Gastrocnemius medialis (tissue), 4 donors: ENCODE results near the gene BBS9. TPM values are rescaled to one million over a fixed set of nuclear protein-coding genes. Genes with fewer than 3 reads are reported as not detected.
A peak's percentile ranks its signal among the peaks of the same experiment; 100 is the strongest.

Experiments
- ATAC-seq, 2 donors: fragments of 150-250 bp; one replicate each; pipeline ENCODE4 v1.9.1; 2016
- DNase-seq, 2 donors: peaks; one replicate each; pipeline ENCODE4 v3.0.0-alpha.2; 2019
- H3K27ac ChIP-seq, 4 donors: fragments of 200-600 bp; sonication (generic); 1 replicate in 1 of 4; 2 replicates in 3 of 4; pipeline ENCODE4 v1.5.1; 2016 to 2018; ENCODE audit warnings: mild to moderate bottlenecking in 2 of 4, moderate library complexity in 1 of 4
- H3K27me3 ChIP-seq, 3 donors: fragments of 200-600 bp; sonication (generic) in 2 of 3; 1 replicate in 1 of 3; 2 replicates in 2 of 3; pipeline versions ENCODE4 v1.5.1 to v1.6.0; 2016 to 2019; ENCODE audit warnings: mild to moderate bottlenecking in 1 of 3, moderate library complexity in 1 of 3
- H3K36me3 ChIP-seq, 2 donors: fragments of 200-600 bp; sonication (generic) in 1 of 2; one replicate each; pipeline ENCODE4 v1.5.1; 2017 to 2018
- H3K4me1 ChIP-seq, 2 donors: fragments of 200-600 bp; sonication (generic) in 1 of 2; one replicate each; pipeline ENCODE4 v1.5.1; 2016 to 2017; ENCODE audit warnings: mild to moderate bottlenecking in 2 of 2
- H3K4me3 ChIP-seq, 4 donors: fragments of 200-600 bp; sonication (generic) in 3 of 4; 1 replicate in 1 of 4; 2 replicates in 3 of 4; pipeline ENCODE4 v1.5.1; 2016 to 2019; ENCODE audit warnings: mild to moderate bottlenecking in 2 of 4
- H3K9me3 ChIP-seq, 3 donors: fragments of 200-600 bp; sonication (generic) in 2 of 3; 1 replicate in 1 of 3; 2 replicates in 2 of 3; pipeline ENCODE4 v1.5.1; 2016 to 2019
- POLR2A ChIP-seq, 2 donors: fragments of 450-650 bp; IDR thresholded peaks; one replicate each; pipeline ENCODE4 v1.6.1; 2017; ENCODE audit warnings: antibody characterized with exemption in 2 of 2, mild to moderate bottlenecking in 2 of 2, moderate library complexity in 2 of 2
- in situ Hi-C, 4 donors: fragments of 200-750 bp; cut with MboI; loops; one replicate each; pipeline versions ENCODE4 v1.15.0 to v1.8.0; 2017; ENCODE audit warnings: low sequenced_read_pairs in 4 of 4
- intact Hi-C: fragments of 100-400 bp; cut with DNase I; formaldehyde crosslinking; loops from one replicate; pipeline ENCODE4 v1.15.1; 2023; ENCODE audit warnings: low total_unique reads
- total RNA-seq, 4 donors: library from RNA; depleted of rRNA; stranded (reverse); fragments of >200 nt; gene quantifications; one replicate each; pipeline versions ENCODE4 v1.1.0 to v1.2.3, GENCODE V29; 2016
- TF ChIP-seq, protein P1 (sequence below), 5 experiments: fragments of 450-650 bp in 3 of 5; fragments of 200-600 bp in 2 of 5; sonication (generic) in 2 of 5; IDR thresholded peaks in 4 of 5; conservative IDR thresholded peaks in 1 of 5; 1 replicate in 4 of 5; 2 replicates in 1 of 5; pipeline ENCODE4 v1.5.1; 2016 to 2019; ENCODE audit warnings: antibody characterized with exemption in 5 of 5, mild to moderate bottlenecking in 3 of 5, moderate library complexity in 3 of 5

Gene BBS9
- total RNA-seq, 4 donors from 2014 or later = 3.5 to 6.5 (median 5.4) TPM

DNA sequence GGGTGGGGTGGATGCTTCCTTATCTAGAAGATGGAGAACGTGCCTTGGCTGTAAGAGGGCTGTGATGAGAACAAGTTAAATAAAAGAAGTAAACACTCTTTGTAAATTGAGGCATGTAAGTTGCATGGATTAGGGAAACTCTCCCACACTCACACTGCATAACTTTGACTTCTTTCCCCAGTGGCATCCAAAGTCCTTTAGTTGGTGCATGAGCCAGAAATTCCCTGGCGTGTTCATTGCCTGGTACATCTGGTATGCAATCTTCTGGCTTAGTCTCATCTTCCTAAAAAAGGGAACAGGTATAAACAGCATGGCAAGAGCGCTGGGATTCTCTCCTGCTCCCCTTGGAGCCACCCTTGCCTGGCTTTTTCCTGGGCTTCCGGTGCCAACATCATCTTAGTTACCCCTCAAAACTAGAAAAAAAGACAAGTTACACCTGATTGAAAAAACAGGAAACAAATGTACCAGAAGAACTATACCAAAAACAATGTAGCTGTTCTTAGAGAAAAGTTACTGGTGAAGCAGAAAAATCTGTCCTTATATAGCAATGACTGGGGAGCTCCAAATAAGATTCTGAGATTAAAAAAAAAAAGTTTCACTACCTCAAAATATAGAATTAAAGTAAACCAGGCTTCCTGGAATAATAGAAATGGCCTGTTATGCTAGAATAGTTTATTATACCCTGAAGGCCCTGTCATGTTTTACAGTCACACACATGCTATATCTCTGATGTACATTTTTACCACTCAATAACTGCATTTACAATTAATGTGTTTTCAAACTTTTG is 30.0 kb upstream of the BBS9 start:
- Histone ChIP-seq H3K4me3 (no peak overlapping the region), H3K4me1 (peaks cover 13 to 31% of the 10 kb centered on the region in 2 donors), H3K27me3 (no peaks in the 10 kb centered on the region), H3K9me3 (no peaks in the 10 kb centered on the region), H3K36me3 (peaks cover 3 to 74% of the 10 kb centered on the region in 2 donors), H3K27ac (no peak overlapping the region)
- DNase-seq = no peak
- TF ChIP-seq, protein P1, sequence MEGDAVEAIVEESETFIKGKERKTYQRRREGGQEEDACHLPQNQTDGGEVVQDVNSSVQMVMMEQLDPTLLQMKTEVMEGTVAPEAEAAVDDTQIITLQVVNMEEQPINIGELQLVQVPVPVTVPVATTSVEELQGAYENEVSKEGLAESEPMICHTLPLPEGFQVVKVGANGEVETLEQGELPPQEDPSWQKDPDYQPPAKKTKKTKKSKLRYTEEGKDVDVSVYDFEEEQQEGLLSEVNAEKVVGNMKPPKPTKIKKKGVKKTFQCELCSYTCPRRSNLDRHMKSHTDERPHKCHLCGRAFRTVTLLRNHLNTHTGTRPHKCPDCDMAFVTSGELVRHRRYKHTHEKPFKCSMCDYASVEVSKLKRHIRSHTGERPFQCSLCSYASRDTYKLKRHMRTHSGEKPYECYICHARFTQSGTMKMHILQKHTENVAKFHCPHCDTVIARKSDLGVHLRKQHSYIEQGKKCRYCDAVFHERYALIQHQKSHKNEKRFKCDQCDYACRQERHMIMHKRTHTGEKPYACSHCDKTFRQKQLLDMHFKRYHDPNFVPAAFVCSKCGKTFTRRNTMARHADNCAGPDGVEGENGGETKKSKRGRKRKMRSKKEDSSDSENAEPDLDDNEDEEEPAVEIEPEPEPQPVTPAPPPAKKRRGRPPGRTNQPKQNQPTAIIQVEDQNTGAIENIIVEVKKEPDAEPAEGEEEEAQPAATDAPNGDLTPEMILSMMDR (IDR thresholded peaks at IDR 0.05 in 4 of 5, conservative IDR thresholded peaks at IDR 0.05 in 1 of 5) = no peak
- no peak for TF ChIP-seq POLR2A (IDR thresholded peaks at IDR 0.05)
- intact Hi-C loops (no loop called here), in situ Hi-C loops (loop anchor here in 1 of 4 donors (25.0 kb wide), 1 partner anchor 612 kb away; the partner anchor contains the start of genes AVL9 and LSM5)
- ATAC-seq = no peak

DNA sequence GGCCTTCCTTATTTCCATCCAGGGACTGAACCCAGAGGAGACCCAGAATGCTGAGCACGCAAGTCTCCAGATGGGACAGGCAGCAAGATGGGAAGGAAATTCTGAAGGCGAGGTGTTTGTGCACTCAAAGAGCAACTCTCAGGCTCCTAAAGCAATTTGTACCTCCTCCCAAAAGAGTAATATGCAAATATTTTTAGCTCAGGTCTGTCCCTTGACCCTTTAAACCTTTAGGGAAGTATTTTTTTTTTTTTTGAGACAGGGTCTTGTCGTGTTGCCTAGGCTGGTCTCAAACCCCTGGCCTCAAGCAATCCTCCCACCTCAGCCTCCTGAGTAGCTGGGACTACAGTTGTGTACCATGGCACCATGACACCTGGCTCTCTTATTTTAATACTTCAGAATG is 28.6 kb upstream of the BBS9 start:
- DNase-seq (no peak), ATAC-seq (no peak)
- H3K36me3 ChIP-seq = peaks cover 3 to 63% of the 10 kb centered on the region in 2 donors
- in situ Hi-C loops = no loop called here
- H3K4me3 ChIP-seq = no peak overlapping the region
- intact Hi-C loops = loop anchor here (10.0 kb wide), 2 partner anchors 296 to 336 kb away; no protein-coding TSS in a partner anchor
- H3K27ac ChIP-seq = no peak overlapping the region
- H3K4me1 ChIP-seq = peaks cover 13 to 34% of the 10 kb centered on the region in 2 donors
- no peaks in the 10 kb centered on the region for H3K27me3 ChIP-seq
- H3K9me3 ChIP-seq = no peaks in the 10 kb centered on the region
- TF ChIP-seq POLR2A (IDR thresholded peaks at IDR 0.05) = no peak
- TF ChIP-seq, protein P1 (IDR thresholded peaks at IDR 0.05 in 4 of 5, conservative IDR thresholded peaks at IDR 0.05 in 1 of 5) = no peak

DNA sequence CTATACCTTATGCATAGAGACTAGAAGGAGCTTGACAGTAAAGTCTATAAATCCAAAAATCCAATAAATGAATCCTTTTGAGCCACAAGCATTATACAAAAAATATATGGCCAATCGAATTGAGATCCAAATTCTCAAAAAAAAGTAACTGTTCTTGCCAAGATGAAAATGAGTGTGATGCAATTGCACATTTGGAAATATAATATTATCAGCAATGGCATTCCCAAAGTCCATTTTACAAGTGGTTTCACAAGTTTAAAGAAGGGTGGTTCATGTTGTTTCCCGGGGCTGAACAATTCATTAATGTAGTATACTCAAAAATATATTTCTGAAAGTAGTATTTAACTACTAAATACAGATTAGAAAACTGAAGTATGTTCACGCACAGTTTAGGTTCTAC is 27.5 kb upstream of the BBS9 start:
- intact Hi-C loops = loop anchor here (10.0 kb wide), 2 partner anchors 297 to 337 kb away; no protein-coding TSS in a partner anchor

DNA sequence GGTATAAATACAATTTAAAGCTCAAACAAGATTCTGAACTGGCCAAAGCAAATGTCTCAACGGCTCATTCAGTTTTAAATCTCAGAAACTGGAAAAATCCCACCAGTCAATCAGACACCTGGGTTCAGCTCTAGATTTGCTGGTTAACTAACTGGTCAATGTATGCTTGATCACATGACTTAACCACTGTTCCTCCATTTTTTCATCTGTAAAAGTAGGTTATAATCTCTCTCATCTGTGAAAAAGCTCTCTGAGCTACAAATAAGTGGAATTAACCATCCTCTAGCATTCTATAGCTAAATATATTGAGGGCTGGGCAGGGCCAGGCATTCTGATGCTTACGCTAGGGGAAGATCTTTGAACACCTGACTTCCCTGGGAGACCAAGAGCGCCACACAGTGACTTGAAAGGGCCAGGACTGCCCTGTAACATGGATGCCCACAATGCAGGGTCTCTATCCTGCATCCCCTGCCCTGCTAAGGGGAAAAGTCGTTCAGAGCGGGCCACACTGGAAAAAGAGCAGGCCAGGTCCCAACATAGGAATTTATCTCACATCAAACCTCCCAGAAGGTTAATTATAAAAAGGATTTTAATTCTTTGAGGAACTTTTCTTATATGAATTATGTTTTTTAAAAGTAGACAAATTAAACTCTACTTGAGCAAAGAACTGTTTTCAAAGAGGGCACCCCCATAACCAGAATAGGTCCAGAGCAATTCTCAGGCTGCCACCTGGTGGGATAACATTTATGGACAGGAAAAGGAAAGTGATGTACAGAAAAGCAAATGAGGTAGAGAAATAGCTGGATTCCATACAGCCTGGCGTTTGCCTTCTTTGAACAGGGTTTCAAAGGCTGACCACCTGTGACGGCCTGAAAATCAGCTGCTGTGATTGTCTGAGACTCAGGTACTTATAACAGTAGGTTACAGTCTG is 22.0 kb upstream of the BBS9 start:
- Histone ChIP-seq H3K4me3 (peak overlapping the region; percentile 60 to 92 (median 80)), H3K27ac (peak overlapping the region in 2 of 4 donors; percentile 22 to 64), H3K4me1 (peaks cover 25 to 38% of the 10 kb centered on the region in 2 donors), H3K27me3 (no peaks in the 10 kb centered on the region), H3K36me3 (peaks cover 0 to 13% of the 10 kb centered on the region in 2 donors), H3K9me3 (no peaks in the 10 kb centered on the region)
- in situ Hi-C loops = no loop called here
- DNase-seq = no peak
- intact Hi-C loops = loop anchor here (10.0 kb wide), 2 partner anchors 303 to 343 kb away; no protein-coding TSS in a partner anchor
- TF ChIP-seq, protein P1 (IDR thresholded peaks at IDR 0.05 in 4 of 5, conservative IDR thresholded peaks at IDR 0.05 in 1 of 5) = peak in 3 of 5 experiments; percentile 16 to 23 (median 23)
- TF ChIP-seq POLR2A (IDR thresholded peaks at IDR 0.05) = no peak
- ATAC-seq = no peak

More for the DNA sequence above, 27.5 kb upstream of the BBS9 start:
- TF ChIP-seq POLR2A (IDR thresholded peaks at IDR 0.05) = no peak
- TF ChIP-seq, protein P1 (IDR thresholded peaks at IDR 0.05 in 4 of 5, conservative IDR thresholded peaks at IDR 0.05 in 1 of 5) = no peak
- H3K36me3 ChIP-seq = peaks cover 0 to 52% of the 10 kb centered on the region in 2 donors
- peaks cover 23 to 39% of the 10 kb centered on the region in 2 donors for H3K4me1 ChIP-seq
- no peak overlapping the region for H3K4me3 ChIP-seq
- no peaks in the 10 kb centered on the region for H3K9me3 ChIP-seq
- H3K27me3 ChIP-seq = no peaks in the 10 kb centered on the region
- DNase-seq (no peak), ATAC-seq (no peak)
- H3K27ac ChIP-seq = no peak overlapping the region
- in situ Hi-C loops = no loop called here
